ENCODE results near the gene GAB1.

The GAB1 gene

GRCh38 chr4:143393195-143393594 lies 56.5 kb downstream of the GAB1 start:
- no peaks in the 10 kb centered on the region for H3K79me2 ChIP-seq (ENCODE audit: insufficient read depth, low read depth)
- no peak for TF ChIP-seq CTCF (conservative IDR thresholded peaks at IDR 0.05; ENCODE audit: low read depth, low read length)
- no peaks in the 10 kb centered on the region for H3K36me3 ChIP-seq (ENCODE audit: insufficient read depth)
- H4K20me1 ChIP-seq (ENCODE audit: insufficient read depth): no peaks in the 10 kb centered on the region
- no peak overlapping the region for H3K9ac ChIP-seq
- H3K27ac ChIP-seq: no peak overlapping the region
- H2AFZ ChIP-seq (ENCODE audit: low read depth): no peak overlapping the region
- H3K4me2 ChIP-seq: no peak overlapping the region
- no peak overlapping the region for H3K4me3 ChIP-seq (IDR thresholded peaks at IDR 0.05; ENCODE audit: insufficient read depth, low read depth, low read length)
- H3K27me3 ChIP-seq (ENCODE audit: insufficient read depth, low read depth): no peaks in the 10 kb centered on the region
- peaks cover 5% of the 10 kb centered on the region for H3K4me1 ChIP-seq (ENCODE audit: low read depth, poor library complexity, severe bottlenecking)

GRCh38 chr4:143394739-143395453 lies 58.2 kb downstream of the GAB1 start:
- Histone ChIP-seq H4K20me1 (ENCODE audit: insufficient read depth) (no peaks in the 10 kb centered on the region), H3K27ac (no peak overlapping the region), H3K4me2 (no peak overlapping the region), H3K4me1 (ENCODE audit: low read depth, poor library complexity, severe bottlenecking) (peaks cover 16% of the 10 kb centered on the region), H2AFZ (ENCODE audit: low read depth) (no peak overlapping the region), H3K27me3 (ENCODE audit: insufficient read depth, low read depth) (no peaks in the 10 kb centered on the region), H3K9ac (no peak overlapping the region), H3K79me2 (ENCODE audit: insufficient read depth, low read depth) (no peaks in the 10 kb centered on the region), H3K36me3 (ENCODE audit: insufficient read depth) (no peaks in the 10 kb centered on the region), H3K4me3 (IDR thresholded peaks at IDR 0.05; ENCODE audit: insufficient read depth, low read depth, low read length) (no peak overlapping the region)
- TF ChIP-seq CTCF (conservative IDR thresholded peaks at IDR 0.05; ENCODE audit: low read depth, low read length): no peak

- Histone ChIP-seq H3K27me3 (ENCODE audit: insufficient read depth, low read depth) (no peaks in the 10 kb centered on the region), H3K79me2 (ENCODE audit: insufficient read depth, low read depth) (no peaks in the 10 kb centered on the region), H2AFZ (ENCODE audit: low read depth) (no peak overlapping the region), H3K27ac (no peak overlapping the region), H3K4me3 (IDR thresholded peaks at IDR 0.05; ENCODE audit: insufficient read depth, low read depth, low read length) (no peak overlapping the region), H3K4me1 (ENCODE audit: low read depth, poor library complexity, severe bottlenecking) (peaks cover 21% of the 10 kb centered on the region), H4K20me1 (ENCODE audit: insufficient read depth) (no peaks in the 10 kb centered on the region), H3K4me2 (no peak overlapping the region), H3K9ac (no peak overlapping the region), H3K36me3 (ENCODE audit: insufficient read depth) (no peaks in the 10 kb centered on the region)
- TF ChIP-seq CTCF (conservative IDR thresholded peaks at IDR 0.05; ENCODE audit: low read depth, low read length): no peak
These were observed 60.0 kb downstream of the GAB1 start for GRCh38 chr4:143396695-143397094.

- H3K27ac ChIP-seq: no peak overlapping the region
- no peaks in the 10 kb centered on the region for H4K20me1 ChIP-seq (ENCODE audit: insufficient read depth)
- no peaks in the 10 kb centered on the region for H3K27me3 ChIP-seq (ENCODE audit: insufficient read depth, low read depth)
- no peak overlapping the region for H3K4me3 ChIP-seq (IDR thresholded peaks at IDR 0.05; ENCODE audit: insufficient read depth, low read depth, low read length)
- TF ChIP-seq CTCF (conservative IDR thresholded peaks at IDR 0.05; ENCODE audit: low read depth, low read length): no peak
- no peak overlapping the region for H3K4me2 ChIP-seq
- no peaks in the 10 kb centered on the region for H3K79me2 ChIP-seq (ENCODE audit: insufficient read depth, low read depth)
- no peak overlapping the region for H3K9ac ChIP-seq
- H2AFZ ChIP-seq (ENCODE audit: low read depth): no peak overlapping the region
- H3K36me3 ChIP-seq (ENCODE audit: insufficient read depth): no peaks in the 10 kb centered on the region
- peaks cover 27% of the 10 kb centered on the region for H3K4me1 ChIP-seq (ENCODE audit: low read depth, poor library complexity, severe bottlenecking)
These were observed 60.7 kb downstream of the GAB1 start for GRCh38 chr4:143397335-143397734.

Measured in KMS-11 (cell line).